GM19455 (cell line): ENCODE results near the gene PTPRE.
"Not testable (repeated sequence)": the region's sequence is repeated elsewhere in the genome, so short reads cannot be mapped to it uniquely, and the experiment has no call there.

Experiments
- ATAC-seq: cut with Tn5 transposase; IDR thresholded peaks from one replicate; pipeline ENCODE4 v1.9.1; 2021; ENCODE audit not compliant: unreplicated experiment

PTPRE gene

DNA sequence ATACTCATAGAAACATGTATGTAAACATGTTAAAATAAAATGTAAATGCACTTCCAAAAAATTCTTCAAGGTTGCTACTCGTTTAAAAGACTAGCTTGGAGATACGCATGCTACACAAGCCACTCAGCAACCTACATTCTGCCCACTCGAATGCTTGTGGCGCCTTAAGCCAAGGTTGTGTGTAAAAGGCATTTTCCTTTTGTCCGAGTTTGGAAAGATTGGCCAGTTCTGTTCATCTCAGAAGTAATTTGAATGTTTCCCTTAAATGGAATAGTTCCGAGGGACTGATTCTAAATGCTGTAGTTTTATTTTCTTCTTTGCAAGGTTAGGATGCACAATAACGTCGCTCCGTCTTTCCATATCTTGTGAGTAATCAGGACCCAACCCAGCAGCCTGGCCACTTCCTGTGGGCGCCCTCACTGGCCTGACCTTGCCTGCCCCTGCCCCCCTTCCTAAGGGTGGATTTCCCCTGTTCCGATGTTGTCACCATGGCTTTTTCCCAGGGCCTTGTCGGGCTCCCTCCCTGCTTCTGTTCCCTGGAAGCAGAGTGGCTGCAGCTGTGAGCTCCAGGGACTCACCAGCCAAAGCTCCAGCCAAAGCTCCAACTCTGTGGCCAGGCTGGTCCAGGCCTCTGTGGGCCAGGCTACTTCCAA, 70.6 kb downstream of the PTPRE start:
- ATAC-seq: no peak

DNA sequence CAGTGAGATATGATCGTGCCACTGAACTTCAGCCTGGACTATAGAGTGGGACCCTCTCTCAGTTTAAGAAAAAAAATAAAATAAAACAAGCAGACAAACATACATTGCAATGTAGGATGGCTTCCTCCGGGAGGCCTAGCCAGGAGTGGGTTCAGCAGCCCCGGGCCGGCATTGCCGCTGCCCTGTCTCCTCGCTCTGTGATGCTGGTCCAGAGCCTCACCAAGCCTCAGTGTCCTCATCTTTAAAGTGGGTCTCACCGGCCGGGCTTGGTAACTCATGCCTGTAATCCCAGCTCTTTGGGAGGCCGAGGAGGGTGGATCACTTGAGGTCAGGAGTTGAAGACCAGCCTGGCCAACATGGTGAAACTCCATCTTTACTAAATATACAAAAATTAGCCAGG, 71.6 kb downstream of the PTPRE start:
- no peak for ATAC-seq

DNA sequence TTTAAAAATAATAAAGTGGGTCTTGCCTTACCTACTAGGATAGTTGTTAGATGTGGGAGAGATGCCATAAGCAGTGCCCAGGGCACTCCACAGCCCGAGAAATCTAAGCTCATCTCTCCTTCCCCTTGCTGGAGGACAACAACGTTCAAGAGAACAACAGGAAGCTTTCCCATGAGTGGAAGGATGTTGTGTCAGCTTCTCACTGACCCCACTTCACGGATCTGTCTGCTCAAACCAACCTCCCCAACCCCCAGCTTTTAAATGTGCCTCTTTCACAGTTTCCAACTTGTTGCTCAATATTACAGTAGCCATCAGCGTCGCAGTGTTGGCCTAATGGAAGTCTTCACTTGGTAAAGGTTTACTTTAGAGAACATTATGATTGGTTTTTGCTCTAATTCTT, 72.1 kb downstream of the PTPRE start:
- no peak for ATAC-seq

DNA sequence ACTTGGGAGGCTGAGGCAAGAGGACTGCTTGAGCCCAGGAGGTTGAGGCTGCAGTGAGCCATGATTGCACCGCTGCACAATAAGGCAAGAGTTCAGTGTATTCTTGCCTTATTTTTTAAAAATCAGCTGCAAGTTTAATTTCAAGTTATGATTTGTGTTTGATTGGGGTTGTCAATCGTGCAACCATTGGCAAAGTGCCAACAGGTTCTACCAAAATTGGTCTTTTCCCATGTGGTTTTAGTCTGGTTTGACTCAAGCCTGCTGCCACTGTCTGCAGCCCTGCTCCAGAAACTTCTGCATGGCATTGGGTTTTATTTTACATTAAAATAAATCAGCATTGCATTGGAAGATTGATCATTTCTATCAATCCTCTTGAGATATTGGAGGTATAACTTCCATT, 72.7 kb downstream of the PTPRE start:
- ATAC-seq: no peak

DNA sequence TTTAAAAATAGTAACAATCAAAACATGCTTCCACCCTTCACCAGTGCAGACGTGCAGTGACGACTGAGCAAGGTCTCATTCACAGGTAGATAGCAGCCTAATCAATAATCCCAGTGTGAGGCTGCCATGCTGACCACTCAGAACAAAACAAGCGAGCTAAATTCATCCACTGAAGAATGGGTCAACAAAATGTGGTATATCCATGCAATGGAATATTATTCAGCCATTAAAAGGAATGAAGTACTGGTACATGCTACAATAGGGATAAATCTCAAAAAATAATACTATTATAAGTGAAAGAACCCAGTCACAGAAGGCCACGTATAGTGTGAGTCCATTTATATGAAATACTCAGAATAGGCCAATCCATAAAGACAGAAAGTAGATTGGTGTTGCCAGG, 74.0 kb downstream of the PTPRE start:
- no peak for ATAC-seq

DNA sequence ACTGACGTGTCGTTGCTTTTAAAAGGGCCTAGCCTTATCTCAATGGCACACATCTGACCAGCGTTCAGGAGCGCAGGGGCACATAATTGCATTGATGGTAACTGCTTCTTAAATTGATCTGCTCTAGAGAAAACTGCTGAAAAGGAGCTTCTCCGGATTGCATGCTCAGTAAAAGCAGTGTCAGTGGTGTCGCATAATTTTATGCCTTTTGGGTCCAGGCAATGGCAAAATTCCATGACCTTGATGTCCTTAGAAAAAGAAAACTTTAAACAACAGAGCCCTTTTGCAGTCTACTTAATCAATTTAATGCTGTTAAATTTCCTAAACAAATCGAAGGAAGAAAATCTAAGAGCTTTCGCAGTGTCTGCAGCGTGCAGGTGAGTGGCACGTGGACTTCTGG, 75.7 kb downstream of the PTPRE start:
- no peak for ATAC-seq

DNA sequence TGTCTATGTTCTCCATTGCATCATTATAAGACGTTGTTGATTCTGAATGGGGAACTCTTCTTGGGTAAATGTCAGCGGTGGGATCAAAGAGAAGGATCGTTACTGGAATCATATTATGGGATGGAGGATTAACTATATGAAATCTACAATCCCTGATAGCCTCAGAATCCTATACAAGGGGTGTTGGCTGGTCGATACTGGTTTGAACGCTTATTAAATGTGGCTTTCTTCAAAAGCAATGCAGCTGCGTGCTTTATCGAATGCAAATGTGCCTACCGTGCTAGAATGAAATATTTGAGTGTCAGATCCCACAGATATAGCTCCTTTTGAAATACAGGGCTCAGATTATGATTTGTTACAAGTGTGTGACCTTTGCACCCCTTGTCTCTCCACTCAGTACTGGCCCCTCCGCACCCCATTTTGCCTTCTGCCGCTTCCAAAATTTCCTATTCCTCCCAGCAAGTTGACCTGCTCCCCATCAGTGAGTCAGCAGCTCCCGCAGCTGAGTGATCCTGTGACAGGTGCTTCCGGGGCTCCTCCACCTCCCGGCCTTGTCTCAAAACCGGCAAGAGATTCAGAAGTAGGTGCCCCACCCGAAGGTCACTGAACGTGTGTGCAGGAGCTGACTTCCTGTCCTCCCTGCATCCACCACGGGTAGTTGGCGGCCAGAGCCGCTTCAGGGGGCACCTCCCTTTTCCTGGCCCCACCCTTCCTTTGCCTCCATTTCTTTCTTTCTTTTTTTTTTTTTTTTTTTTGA, 76.6 kb downstream of the PTPRE start:
- ATAC-seq: no peak

DNA sequence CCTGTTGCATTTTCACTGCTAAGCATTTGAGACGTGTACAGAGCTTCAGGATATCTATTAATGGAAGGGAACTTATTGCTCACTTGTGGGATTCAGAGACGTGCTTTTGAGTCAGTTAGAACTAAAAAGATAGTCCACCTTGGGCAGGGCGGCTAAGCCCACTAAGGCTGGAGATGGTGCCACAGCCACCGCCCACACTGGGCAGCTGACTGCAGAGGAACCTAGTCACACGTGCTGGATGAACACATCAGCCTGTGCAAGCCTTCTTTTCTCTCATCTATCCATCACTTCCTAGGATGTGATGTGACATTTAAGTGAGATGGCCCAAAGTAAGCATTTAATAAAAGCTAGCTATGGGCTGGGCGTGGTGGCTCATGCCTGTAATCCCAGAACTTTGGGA, 78.0 kb downstream of the PTPRE start:
- no peak for ATAC-seq

DNA sequence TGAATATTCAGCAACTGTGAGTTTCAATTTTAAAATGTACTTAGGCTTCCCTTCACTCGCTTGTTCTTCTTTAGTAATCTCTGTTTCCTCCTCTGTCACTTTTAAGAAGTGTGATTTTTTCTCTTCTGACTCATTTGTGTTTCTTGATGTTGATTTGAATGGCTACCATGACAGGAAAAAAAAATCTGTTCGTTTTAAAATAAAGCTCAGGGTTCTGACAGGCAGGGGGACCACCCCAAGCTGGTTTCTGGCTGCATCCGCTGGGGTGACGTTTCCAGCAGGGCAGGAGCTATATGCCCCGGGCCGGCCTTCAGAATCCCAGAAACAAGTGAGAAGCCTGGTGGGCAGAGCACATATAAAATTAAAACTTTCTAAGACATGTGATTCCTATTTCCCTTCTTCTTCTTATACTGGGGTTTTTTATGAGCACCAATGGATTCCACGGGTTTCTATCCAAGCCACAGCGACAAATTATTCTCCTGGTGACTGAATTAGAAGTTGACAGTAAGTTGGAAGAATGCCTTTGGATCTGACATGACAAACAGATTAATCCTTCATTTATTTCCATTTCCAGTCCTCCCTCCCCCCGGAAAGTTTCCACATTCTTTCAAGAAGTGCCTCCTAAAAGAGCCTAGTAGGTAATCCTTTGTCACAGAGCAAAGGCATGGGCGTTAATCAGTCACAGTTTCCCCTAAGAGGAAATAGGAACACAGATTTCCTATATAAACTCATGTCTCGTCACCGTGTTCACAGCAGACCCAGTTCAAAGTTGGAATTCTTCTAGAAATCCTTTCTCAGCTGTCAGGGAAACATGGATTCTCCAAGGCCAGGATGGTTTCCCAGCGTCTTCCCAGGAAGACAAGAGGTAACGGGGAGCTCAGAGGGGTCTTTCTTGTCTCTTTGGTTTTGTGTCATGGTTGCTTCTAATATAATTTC, 79.9 kb downstream of the PTPRE start:
- ATAC-seq: no peak

DNA sequence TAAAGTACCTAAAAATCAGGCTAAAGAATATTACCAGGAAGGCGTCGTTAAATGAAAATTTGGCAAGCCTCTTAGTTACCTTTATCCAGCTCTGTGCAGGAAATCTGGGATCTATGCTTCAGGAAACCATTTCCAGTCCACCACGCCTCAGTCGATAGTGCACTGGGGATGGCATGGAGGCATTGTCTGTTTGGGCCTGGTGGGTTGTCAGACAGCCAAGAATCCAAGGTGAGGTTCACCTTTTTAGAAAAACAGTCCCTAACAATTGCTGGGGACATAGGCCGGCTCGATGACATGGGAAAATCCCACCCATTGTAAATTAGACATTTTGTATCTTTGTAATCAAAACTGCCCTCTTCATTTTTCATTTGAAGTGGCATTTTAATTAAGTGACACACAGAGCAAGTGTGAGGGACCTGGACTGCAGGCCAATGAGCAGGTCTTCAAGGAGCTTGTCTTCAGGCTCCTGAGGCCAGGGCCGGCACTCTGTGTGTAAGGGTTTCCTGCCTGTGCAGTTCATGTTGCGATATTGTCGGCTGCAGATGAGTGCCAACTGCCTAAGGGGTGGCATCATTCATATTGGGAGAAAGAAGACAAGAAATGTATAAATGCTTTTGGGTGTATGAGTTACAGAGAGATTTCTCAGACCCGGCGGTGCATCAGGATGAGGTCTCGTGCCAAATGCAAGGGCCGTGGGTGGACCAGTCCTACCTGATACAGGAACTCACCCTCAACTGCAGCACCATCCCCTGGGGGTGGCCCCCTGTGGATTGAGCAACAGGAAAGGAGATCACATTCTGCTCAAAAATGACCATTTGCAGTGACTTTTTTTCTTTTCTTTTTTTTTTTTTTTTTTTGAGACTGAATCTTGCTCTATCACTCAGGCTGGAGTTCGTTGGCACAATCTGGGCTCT, 80.8 kb downstream of the PTPRE start:
- no peak for ATAC-seq

DNA sequence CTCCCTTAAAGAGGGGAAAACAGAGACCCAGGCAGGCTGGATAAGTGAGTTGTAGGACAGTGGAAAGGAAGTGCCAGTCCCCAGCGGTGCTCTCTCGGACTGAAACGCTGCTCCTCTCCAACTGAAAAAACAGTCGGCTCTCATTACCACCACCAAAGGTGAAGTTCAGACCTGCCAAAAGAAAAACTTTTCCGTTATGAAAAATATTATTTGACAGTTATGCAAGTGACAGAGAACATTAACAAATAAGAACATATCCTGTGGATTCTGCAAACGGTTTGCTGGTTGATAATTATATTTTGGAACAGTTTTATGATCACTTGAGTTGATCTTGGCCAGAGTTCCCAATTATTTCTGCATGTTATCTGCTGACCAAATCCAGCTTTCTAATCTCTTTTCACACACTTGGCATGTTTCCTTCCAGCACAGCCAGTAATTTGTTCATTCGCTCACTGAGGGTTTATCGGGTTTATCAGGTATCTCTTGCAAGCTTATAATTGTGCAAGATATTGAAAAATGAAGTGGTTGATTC, 82.6 kb downstream of the PTPRE start:
- no peak for ATAC-seq

DNA sequence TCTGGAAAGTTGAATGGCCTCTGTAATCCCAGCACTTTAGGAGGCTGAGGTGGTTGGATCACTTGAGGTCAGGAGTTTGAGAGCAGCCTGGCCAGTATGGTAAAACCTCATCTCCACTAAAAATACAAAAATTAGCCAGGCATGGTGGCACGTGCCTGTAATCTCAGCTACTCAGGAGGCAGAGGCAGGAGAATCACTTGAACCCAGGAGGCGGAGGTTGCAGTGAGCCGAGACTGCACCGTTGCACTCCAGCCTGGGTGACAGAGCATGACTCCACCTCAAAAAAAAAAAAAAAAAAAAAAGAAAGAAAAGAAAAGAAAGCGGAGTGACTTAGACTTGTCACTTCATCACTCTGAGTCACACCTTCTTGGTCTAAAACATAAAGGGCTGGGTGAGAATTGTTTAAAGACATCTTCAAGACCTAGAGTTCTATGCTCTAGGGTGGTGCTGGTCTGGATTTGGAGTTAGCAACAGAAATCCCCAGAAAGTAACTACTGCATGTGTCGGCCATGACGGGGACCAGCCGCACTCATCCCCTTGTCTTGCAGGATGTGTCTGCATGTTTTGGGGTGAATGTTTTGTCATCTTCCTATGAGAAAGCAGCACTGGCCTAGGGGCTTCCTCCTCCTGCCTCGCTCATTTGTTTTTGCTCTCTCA, 83.4 kb downstream of the PTPRE start:
- not testable (repeated sequence) for ATAC-seq

DNA sequence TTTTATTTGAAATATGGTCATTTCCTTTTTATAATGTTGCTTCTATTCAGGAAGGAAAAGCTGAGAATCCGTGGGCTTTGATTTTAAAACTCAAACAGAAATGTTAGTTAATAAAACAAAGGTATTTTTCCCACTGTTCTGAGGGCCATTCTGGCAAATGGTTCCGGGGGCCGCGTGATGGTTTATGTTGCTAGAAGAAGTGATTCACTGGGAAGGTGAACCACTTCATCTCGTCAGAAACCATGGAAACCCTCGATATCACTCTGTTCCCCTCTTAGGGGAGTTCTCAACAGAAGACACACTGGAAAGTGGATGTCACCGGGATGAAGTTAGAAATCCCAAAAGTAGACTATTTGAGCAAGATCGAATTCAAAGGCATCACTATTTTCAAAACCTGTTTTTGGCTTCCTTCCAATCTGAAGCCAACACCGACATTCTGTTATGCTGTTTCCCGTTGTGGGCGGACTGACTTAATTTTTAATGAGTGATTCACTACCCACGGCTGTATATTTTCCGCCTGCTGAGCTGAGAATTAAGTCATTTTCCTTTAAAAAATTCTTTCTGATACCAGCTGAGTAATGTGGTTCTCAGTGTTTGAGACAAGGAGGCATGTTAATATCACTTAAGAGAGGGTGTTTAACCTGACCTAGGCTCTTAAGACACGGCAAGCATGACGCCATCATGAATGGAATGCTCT, 84.1 kb downstream of the PTPRE start:
- ATAC-seq: no peak

DNA sequence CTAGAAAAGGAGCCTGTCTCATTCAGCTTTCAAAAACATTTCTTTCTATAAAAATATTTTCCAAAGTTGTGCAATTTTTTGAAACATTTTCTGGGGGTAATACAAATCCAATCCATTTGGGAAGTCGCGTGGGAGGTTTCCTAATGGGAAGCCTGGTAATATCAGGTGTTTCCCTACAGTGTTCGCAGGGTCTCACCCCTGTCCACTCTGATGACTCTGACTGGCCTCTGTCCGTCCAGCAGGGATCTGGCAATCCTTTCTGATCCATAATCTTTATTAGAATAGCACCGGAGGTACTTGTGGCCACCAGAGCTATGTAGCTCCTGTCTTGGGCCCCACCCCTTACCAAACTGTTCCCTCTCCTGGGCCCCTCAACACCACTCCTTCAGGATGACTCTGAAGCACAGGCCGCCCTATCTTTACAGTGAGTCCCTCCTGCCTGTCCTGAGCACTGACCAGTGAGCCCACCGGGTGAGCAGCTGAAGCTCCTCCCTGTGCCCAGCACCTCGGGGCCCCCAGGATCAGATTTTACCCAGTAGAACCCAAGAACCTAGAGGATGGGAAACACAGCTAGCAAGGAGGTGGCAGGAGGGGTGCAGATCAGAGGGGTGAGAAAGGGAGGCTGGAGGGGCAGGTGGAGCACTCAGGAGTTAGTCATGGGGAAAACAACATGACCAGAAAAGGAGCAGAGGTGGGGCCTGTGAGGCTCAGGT, 84.8 kb downstream of the PTPRE start:
- ATAC-seq: no peak

DNA sequence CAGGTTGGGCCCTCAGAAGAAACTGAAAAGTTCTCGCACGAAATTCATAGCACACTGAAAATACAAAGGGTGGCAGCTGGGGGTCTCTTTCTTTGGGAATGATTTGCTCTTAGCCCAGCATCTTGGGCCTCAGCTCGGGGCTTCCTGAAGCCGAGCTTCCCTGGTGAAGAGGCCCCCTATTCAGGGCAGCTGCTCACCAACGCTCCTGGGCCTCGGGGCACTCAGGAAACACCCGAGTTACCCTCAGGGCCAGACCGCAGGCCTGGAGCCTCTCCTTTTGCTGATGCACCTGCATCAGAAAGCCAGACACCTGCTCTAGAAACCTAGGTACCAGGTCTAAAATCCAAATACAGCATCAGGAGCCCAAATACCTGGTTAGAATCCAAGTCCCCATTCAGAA, 85.5 kb downstream of the PTPRE start:
- no peak for ATAC-seq

DNA sequence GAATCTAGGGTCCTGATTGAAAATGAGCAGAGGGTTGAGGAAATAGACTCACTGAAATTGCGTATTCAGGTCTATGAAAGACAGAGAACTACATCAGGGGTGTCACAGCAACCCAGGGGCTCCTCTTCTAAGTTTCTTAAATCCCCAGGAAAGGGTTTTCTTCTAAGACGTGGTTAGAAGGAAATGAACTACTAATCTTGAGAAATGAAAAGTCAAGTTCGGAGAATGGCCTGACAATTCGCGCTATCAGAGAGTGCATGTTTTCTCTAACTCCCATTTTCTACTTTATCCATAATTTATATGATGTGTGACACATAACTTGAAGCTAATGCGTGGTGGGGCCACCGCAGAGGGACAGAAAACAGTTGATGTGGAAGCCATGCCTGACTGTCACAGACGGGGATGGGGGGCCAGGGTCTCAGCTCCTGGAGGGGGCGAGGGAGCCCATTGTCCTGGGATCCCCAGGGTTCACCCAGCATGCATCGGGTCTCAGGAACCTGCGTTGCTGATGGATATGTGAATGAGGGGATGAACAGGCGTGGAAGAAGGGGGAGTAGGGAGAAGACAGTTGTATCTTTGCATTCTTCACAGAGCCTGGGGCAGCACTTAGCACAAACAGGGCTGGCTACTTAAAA, 86.3 kb downstream of the PTPRE start:
- ATAC-seq: no peak

DNA sequence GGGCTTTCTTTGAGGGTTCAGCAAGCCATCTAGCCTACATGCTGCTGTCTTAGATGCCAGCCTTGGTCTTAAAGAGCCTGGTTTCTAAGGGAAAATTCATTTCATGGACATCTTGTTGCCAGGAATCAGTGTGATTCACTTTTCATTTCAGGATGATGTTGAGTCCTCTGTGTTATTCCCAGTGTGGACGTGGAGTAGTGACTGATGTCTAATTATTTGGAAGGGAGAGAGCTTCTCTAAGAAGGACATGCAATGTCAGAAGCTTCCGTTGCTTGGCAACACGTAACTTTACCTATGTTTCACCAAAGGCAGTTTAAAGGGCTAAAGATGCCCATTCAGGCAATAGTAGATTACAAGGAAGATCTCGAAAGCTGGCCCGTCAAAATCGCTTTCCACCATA, 89.0 kb downstream of the PTPRE start:
- ATAC-seq: no peak

DNA sequence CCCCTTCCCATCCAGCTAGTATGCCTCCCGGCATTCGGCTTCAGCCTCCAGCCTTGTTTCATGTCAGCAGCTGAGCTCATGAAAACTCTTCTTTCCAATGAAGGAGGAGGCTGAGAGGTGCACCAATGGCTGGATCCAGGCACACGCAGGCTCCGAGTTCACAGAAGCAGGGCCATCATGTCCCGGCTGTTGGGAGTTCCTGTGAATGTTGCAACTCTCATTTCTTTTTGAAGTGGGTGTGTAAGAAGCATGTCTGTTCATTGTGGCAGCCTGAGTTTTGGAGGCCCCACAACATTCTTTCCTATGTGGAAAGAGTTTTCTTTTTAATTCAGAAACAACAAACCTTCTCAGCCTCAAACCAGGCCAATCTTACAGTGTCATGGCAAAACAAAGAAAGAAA, 89.7 kb downstream of the PTPRE start:
- ATAC-seq: no peak
